ENCODE measurements around the gene RAPGEF1.
"Not testable (repeated sequence)": the region's sequence is repeated elsewhere in the genome, so short reads cannot be mapped to it uniquely, and the experiment has no call there.

RAPGEF1 gene

GRCh38 chr9:131709010-131709770 lies 30.7 kb downstream of the RAPGEF1 start:
- DNase-seq (ENCODE audit: insufficient read length, low spot score); FAIRE-seq: not testable (repeated sequence)

- FAIRE-seq = no peak
- no peak for DNase-seq (ENCODE audit: insufficient read length, low spot score)
Measured at GRCh38 chr9:131708226-131709002, 31.5 kb downstream of the RAPGEF1 start.

DNA sequence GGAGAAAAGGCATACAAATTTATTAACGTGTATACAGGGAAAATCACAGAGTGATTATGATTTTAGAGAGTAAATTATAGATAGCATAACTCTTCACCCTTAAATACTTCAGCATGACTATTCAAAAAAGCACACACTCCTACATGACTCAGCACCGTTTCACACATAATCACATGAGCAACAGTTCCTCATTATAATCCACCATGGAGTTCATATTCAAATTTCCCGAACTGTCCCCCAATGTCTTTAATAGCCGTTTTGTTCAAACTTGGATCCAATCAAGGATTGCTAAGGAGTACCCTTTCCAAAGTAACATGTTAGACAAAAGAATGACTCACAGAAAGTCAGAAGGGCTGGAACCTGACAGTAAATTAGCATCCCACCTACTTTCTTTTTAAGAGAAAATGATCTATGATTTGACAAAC lies 32.1 kb downstream of the RAPGEF1 start:
- FAIRE-seq (no peak), DNase-seq (ENCODE audit: insufficient read length, low spot score) (no peak)

DNA sequence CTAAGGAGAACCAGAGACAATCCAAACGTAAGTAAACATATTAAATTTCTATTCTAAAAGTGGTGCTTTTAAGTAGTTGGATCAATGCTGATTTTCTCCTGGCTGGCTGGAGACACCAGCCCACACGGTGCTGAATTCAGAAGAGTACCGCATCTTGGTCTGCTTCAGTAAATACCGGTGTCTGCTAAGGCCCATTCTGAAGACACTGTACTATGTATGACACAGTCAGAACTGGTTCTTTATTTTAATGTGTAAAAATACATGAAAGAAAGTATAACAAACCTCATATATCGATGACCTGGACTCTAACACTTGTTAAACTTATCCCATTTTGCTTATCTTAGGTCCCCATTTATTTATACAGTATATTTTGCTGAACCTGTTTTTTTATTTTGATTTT lies 32.8 kb downstream of the RAPGEF1 start:
- FAIRE-seq = no peak

GRCh38 chr9:131706608-131706970 lies 33.3 kb downstream of the RAPGEF1 start:
- FAIRE-seq = no peak

More for the DNA sequence above, 32.8 kb downstream of the RAPGEF1 start:
- no peak for DNase-seq (ENCODE audit: insufficient read length, low spot score)

GRCh38 chr9:131704988-131705387 lies 34.9 kb downstream of the RAPGEF1 start:
- FAIRE-seq (no peak), DNase-seq (ENCODE audit: insufficient read length, low spot score) (no peak)

More at GRCh38 chr9:131706608-131706970, 33.3 kb downstream of the RAPGEF1 start:
- DNase-seq (ENCODE audit: insufficient read length, low spot score) = no peak

DNA sequence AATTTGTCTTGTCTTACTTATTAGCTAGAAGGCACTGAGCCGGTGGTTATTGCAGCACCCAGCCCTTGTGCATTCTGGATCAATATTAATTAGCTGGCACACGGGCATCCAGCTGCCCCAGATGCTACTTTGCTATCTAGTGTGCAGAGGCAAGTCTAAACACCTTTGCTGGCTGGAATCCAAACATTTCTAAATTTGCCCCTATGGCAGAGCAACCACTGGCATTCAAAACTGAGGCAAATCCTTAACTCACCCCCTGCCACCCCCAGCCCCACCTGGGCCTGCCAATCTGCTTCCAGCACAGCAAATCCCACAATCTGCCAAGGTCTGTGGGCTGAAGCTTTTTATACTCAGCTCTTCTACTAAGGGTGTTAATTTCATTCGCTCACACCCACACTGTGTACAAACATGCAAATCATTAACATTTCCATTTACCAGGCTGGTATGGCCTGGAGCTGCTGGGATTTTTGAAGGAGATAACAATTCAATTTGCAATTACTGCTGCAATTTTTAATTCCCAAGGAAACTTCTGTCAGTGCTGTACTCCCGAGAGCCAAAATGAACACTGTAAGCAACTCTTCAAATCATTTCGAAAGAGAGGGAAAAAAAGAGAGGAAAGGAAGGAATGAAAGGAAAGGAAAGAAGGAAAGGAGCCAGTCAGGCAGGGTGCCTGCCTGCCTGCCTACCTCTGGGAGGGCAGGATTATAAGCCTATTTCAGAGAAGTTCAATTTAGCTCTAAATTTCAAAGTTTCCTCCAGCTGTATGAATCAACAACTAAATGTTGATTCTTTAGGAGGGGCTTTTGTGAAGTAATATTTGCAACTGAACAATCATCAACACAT lies 35.5 kb downstream of the RAPGEF1 start:
- DNase-seq (ENCODE audit: insufficient read length, low spot score) = no peak
- no peak for FAIRE-seq

GRCh38 chr9:131703697-131704096 lies 36.2 kb downstream of the RAPGEF1 start:
- FAIRE-seq = no peak
- DNase-seq (ENCODE audit: insufficient read length, low spot score) = no peak

- DNase-seq (ENCODE audit: insufficient read length, low spot score) (no peak), FAIRE-seq (no peak)
Measured at GRCh38 chr9:131702911-131703310, 37.0 kb downstream of the RAPGEF1 start.

- no peak for FAIRE-seq
- DNase-seq (ENCODE audit: insufficient read length, low spot score) = no peak
Measured at GRCh38 chr9:131701789-131702337, 38.0 kb downstream of the RAPGEF1 start.

DNA sequence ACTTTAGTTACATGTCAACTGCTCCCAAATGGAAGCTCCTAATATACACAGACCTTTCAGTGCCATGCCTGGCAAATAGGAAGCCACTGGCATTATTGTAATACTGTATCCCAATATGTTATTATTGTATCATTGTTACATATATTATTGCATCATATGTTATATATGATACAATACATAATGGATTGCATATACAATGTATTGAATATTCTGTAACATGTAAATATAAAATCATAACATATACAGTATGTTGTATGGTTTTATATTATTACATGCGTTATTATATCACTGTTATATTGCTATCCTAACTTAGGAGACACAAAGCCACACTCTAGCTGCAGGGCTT lies 38.5 kb downstream of the RAPGEF1 start:
- FAIRE-seq (no peak), DNase-seq (ENCODE audit: insufficient read length, low spot score) (no peak)

DNA sequence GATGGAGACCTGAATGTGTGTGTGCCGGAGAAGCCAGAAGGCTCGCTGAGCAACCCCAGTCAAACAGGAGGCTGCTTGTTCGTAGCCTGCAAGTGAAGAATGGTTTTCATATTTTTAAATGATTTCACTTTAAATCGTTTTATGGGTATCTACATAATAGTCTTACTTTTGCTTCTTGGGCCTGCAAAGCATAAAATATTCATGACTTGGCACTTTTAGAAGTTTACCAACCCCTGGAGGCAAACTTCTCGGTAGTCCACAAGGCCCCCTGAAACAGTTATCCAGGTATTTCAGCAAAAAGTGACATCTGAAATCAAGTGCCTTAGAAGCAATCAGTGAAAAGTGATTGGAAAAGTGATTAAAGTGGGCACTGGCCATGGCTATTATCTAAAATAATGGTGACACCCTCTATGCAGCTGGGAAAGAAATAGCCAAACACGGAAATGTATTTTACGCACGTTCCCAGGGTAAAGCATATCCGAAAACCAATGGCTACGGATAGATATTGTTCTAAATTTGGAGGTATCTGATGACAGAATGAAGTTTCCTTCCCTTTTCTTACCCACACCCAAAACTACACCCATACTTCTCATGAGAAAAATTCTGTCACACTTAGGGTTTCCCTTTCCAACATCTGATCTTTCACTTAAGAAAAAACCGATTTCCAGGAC lies 39.0 kb downstream of the RAPGEF1 start:
- no peak for FAIRE-seq
- DNase-seq (ENCODE audit: insufficient read length, low spot score) = no peak

DNA sequence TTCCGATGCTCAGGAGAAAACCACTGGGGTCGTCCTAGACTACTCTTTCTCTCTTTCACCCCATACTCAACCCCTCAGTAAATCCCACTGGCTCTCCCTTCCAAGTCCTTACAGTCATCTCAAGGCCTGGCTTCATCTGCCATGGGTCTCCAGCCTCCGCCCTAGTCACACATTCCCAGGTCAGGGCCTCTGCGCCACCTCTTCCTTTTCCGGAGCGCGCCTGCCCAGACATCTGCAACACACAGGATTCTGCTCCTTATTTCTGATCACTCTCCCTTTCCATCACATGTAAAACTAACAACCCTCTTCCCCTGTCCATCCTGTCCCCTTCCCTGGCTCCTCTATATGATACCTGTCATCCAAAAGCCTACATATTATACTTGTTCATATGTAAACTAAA lies 39.8 kb downstream of the RAPGEF1 start:
- no peak for DNase-seq (ENCODE audit: insufficient read length, low spot score)
- FAIRE-seq = no peak

DNA sequence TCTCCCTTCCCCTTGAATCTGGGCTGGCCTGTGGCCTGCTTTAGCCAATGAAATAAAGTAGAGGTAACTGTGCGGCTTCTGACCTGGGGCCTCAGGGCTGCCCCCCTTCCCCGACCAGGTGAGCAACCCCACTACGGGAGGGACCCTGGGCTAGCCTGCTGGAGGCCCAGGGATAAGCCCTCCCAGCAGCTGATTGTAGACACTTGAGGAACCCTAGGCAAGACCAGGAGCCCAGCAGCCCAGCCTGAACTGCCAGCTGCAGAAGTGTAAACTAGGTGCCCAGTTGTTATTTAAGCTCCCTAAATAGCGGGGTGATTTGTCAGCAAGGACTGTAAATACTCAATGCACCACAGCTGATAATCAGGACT lies 41.3 kb downstream of the RAPGEF1 start:
- FAIRE-seq = no peak

DNA sequence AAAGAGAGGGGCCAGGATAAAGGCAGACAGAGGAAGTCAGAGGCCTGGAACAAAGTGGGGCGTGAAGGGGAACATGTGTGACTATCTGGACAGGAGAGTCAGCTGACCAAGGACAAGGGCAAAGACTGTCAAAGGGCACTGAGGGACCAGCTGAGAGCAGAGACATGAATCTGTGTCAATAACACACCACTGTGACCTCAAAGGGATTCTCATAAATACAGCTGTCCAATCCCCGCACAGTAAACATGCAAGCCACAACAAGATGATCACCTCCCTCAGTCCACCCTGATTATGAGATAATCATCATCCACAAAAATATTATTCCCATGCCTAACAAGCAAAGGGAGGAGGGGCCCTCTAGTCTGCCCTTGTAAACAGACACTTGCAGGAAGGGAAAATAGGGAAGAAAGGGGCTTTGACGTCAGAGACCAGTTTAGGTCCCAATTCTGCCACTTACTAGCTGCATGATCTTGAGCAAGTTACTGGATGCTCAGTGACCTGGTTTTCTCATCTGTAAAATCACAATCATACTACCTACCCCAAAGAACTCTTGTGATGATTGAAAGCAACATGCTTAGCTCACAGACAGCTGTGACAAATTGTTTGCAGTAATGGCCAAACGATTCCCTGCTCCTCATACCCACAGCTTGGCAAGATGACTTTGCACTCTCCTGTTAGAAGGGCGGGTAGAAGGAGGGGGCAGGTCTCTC lies 41.8 kb downstream of the RAPGEF1 start:
- no peak for FAIRE-seq
- DNase-seq (ENCODE audit: insufficient read length, low spot score) = no peak

More for the DNA sequence above, 41.3 kb downstream of the RAPGEF1 start:
- no peak for DNase-seq (ENCODE audit: insufficient read length, low spot score)

- DNase-seq (ENCODE audit: insufficient read length, low spot score) = no peak
- FAIRE-seq = no peak
Measured at GRCh38 chr9:131697097-131697496, 42.8 kb downstream of the RAPGEF1 start.

DNA sequence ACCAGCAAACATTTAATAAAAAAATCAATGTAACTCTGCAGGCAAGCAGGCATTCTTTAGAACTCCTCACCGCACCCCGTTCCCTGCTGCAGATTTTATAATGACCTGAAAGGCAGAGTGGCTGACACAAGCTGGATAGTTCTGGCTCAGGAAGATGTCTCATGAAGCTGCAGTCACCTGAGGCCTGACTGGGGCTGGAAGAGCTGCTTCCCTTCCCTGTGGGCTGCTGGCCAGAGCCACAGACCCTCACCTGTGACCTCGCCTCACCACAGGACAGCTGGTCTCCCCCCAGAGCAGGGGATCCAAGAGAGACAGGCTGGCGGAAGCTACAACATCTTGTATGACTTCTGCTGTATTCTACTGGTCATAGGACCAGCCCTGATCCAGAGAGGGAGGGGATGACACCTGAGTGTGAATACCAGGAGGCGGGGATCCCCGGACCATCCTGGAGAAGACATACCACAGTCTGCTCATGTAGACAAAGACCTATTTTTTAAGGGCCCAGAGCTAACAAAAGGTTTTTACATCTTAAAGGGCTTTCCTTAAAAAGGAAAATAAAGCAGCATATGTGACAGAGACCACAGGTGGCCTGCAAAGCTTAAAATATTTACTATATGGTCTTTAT lies 43.9 kb downstream of the RAPGEF1 start:
- DNase-seq (ENCODE audit: insufficient read length, low spot score) = no peak
- FAIRE-seq = no peak

- DNase-seq (ENCODE audit: insufficient read length, low spot score) (no peak), FAIRE-seq (no peak)
Measured at GRCh38 chr9:131695366-131695765, 44.5 kb downstream of the RAPGEF1 start.

All from HTR-8/SVneo (cell line).